ENCODE data around the gene HSD11B2.

HSD11B2 gene

GRCh38 chr16:67430977-67431774 lies at the start of gene HSD11B2:
TSS of gene HSD11B2 (plus strand) at chr16:67431121. CDS start at chr16:67431249, 128 bp downstream.
- in situ Hi-C loops (cut with MboI; ENCODE audit: low sequenced_read_pairs) = no loop called here

GRCh38 chr16:67383284-67383683 lies 47.6 kb upstream of the HSD11B2 start:
- in situ Hi-C loops (cut with MboI; ENCODE audit: low sequenced_read_pairs) = no loop called here

GRCh38 chr16:67384778-67385510 lies 46.0 kb upstream of the HSD11B2 start:
- in situ Hi-C loops (cut with MboI; ENCODE audit: low sequenced_read_pairs) = no loop called here

DNA sequence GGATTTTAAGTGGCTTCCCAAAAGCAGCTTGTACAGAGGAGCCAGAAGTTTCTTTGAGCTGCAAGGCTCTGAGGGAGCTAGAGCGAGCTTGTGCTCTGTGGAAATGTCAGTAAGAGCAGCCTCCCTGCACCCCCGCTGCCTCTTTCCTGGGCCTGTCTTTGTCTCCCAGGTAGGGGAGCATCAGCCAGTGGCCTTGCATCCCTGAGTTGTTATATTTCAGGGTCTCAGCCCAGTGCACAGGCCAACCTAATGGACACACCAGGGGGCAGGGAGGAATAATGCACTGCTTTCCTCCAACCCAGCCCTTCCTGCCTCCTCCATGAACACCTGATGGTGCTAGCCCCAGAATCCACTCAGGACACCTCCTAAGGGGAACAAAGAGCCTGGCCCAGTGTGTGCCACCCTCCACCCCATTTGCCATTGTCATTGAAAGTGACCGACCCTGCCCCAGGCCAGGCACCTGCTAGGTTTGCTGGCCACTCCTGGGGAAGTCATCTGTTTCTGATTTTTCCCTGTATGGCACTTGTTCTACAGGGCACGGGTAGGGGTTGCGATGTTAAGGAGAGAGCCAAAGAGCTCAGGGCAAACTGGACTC lies 44.0 kb upstream of the HSD11B2 start:
- in situ Hi-C loops (cut with MboI; ENCODE audit: low sequenced_read_pairs) = no loop called here

DNA sequence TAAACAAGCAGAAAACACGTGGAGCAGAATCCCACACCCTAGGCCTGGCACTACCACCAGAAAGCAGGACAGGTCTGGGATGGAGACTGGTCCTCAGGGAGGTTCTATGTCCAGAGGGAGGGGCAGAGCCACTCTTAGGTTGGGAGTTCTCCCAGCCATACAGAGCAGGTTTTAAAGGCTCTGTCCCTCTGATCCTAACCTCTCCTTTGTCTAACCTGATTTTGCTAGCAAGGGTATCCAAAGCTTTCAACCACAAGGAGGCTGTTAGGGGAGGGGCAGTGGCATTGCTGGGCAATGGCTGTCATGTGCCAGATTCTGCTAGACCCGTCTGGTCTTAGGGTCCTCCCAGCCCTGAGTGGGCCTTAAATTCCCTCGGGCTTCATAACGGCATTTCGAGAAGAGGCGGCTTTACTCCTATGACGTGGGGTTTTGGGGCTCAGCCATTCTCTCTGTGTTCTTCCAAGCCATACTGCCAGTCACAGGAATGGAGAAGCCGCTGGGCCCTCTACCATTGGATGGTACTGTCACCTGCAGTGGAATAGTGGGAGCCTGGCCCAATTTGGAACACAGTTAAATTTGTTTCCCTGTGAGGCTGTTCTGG lies 43.3 kb upstream of the HSD11B2 start:
- in situ Hi-C loops (cut with MboI; ENCODE audit: low sequenced_read_pairs) = no loop called here

GRCh38 chr16:67388191-67388590 lies 42.7 kb upstream of the HSD11B2 start:
- in situ Hi-C loops (cut with MboI; ENCODE audit: low sequenced_read_pairs) = no loop called here

DNA sequence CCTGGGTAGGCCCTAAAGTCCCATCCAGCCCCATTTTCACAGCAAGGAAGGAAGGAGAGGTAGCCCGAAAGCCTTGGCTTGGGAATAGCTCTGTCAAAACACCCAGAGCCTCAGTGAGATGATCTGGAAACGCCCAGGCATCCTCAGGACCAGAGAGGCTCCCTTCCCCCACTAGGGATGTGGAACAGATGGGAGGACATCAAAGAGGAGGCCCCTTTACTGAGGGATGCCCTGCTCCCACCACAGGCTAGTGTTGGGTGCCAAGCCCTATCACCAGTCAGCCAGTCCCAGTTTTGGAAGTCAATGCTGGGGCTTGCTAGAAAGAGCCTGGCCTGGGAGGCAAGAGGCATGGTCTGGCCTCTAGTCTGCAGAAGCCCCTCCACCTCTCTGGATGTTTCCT lies 42.3 kb upstream of the HSD11B2 start:
- in situ Hi-C loops (cut with MboI; ENCODE audit: low sequenced_read_pairs) = no loop called here

DNA sequence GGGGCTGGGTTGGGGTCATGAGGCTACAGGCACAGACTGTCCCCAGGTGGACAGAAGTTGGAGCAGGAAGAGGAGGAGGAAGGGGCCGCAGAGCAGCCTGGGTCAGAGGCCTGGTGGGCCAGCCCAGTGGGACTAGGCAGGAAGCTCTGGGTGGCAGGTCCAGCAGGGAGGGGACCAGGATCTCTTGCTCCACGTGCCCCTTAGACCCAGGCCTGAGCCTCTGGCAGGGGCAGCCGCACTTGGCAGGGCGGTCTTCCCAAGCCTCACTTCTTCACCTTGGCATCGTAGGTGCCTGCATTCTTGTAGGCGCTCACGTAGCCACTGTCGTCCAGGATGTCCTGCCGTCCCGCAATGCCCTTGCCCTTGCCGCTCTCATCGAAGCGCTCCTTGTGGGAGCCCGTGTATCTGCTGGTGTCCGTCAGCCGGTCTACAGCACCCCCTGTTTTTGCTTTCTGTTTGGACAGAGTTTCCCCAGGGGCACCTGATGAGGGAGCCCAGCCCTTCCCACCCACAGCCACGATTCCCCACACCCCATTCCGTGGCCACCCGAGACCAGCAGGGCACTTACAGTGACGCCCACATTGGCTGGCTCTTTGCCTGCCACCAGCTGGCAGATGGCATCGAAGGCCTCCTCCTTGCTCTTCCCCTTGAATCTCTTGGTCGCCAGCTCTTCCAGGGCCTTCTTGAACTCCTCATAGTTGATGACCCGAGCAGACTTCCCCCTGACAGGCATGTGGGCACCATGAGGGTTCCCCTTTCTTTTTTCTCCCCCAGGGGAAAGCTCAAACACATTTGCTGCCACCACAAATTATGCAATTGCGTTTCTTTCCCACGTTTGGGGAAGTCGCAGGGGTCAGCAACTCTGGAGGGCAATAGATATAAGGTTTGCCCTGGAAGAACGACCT lies 40.8 kb upstream of the HSD11B2 start:
- in situ Hi-C loops (cut with MboI; ENCODE audit: low sequenced_read_pairs) = no loop called here

GRCh38 chr16:67390816-67391423 lies 40.0 kb upstream of the HSD11B2 start:
- in situ Hi-C loops (cut with MboI; ENCODE audit: low sequenced_read_pairs) = no loop called here

DNA sequence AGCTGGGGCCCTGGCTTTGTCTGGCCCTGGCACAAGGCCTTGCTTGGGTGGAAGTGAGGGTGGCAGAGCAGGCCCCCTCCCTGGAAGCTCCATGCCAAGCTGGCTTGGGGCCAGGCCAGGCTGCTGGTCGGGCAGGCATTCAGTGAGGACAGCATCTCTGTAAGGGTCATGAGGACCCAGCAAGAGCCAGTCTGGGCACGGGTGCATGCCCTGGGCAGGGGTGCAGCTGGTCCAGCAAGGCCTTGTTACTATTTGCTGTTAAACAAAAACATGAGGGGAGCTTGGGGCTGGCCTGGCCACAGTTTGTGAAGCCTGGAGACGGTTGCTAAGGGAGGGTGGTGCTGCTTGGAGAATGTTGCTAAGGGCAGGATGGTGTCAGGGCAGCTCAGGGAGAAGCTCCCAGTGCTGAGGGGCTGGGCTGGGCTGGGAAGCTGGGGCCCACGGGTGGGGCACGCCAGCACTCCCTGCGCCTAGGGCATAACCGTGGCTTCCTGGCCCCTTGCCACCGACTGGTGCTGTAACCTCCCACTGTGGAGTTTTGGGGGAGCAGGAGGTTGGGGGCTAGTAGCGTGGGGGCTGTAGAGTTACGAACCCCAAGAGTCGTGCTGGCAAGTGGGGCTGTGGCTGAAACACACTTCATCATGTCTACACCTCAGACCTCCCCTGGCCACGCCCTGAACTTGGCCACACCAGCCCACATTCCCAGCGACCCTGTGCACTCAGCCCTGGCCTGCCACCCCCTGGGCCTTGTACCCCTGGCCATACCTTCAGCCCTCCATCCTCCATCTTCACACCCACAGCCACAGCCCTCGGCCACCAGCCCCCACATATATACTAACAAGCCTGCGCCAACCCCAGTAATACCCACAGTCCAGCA lies 39.3 kb upstream of the HSD11B2 start:
- in situ Hi-C loops (cut with MboI; ENCODE audit: low sequenced_read_pairs) = no loop called here

GRCh38 chr16:67392301-67393059 lies 38.4 kb upstream of the HSD11B2 start:
- in situ Hi-C loops (cut with MboI; ENCODE audit: low sequenced_read_pairs) = no loop called here

GRCh38 chr16:67393111-67393787 lies 37.7 kb upstream of the HSD11B2 start, which contains the start of gene TPPP3:
TSS of gene TPPP3 (minus strand) at chr16:67393498. CDS start at chr16:67391111, 2,387 bp downstream.
- in situ Hi-C loops (cut with MboI; ENCODE audit: low sequenced_read_pairs) = no loop called here

DNA sequence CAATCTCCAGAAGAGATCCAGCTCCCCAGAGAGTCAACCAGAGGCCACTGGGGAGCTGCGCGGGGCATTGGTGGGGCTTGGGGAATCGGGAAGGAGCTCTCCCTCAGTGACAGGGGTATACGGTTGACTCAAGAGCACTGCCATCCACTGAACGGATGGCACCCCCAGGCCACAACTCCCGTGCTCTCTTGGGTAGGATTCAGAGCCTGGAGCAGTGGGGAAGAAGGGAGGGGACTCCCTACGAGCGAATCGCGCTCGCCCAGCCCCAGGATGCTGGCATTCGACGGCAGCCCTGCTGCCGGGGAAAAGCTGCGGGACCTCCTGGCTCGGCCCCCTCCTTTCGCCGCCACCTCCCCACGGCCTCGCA lies 37.1 kb upstream of the HSD11B2 start:
- in situ Hi-C loops (cut with MboI; ENCODE audit: low sequenced_read_pairs) = no loop called here

GRCh38 chr16:67394155-67395104 lies 36.5 kb upstream of the HSD11B2 start:
- in situ Hi-C loops (cut with MboI; ENCODE audit: low sequenced_read_pairs) = no loop called here

GRCh38 chr16:67395105-67395457 lies 35.8 kb upstream of the HSD11B2 start:
- in situ Hi-C loops (cut with MboI; ENCODE audit: low sequenced_read_pairs) = no loop called here

- in situ Hi-C loops (cut with MboI; ENCODE audit: low sequenced_read_pairs) = no loop called here
These were observed 35.3 kb upstream of the HSD11B2 start for GRCh38 chr16:67395458-67396158.
